ENCODE results near the gene CCR3.

CCR3 gene

DNA sequence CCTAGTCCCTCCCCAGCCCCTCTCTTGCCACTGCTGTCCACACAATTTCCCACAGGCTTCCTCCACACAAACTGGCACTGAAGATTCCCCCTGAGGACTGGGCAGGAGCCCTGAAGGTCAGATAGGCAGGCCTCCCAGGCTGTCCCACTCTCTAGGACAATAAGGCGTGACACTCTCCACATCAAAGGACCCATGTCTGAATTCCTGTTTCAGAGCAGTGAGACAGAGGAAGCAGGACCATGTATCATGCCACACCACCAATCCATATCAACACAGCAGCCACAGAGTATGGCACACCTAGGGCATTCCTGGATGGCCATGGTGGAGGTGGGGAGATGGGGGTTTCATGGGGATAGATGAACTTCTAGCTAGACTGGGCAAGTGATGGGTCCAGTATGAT, 20.3 kb upstream of the CCR3 start:
- no peak for DNase-seq

- DNase-seq, result no peak
These were observed 19.7 kb upstream of the CCR3 start for GRCh38 chr3:46222435-46223161.

DNA sequence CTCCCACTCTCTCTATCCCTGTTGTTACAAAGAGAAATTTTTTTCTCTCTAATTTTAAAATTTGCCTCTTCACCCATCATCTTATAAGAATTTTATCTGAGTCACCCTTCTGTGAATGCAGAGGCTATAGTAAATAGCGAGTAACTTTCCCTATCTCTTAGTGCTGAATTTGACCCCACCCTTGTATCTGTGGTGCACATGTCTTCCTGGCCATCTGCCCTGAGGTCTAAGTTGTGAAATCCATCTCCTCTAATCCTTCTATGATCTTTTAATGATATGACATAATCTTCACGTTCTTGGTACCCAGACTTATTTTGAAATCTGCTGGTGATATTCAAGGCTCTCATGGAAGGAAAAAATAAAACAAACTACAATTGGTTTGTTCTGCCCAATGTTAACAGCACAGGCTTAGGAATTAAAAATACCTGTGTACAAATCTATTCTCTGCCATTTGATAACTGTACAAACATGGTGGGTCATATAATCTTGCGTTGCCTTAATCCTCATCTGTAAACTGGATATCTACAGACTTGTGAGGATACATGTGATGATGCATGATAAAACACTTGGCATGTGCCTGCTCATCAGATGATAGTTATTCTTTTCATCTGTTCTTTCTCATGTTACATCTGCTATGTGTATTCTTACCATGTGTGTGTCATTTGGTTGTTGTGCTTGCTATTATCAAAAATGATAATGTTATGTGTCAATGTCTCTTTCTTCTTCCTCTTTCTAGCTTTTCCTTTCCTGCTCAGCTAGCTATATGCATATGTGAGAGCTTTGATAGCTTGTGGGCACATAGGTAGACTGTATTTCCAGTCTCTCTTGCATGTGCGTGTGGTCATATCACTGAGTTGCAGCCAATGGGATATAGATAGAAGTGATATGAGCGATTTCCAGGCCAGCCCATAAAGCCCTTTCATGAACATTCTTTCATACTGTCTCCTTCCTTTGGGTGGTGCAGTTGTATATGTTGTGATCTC, 13.7 kb upstream of the CCR3 start:
- DNase-seq, result no peak

- no peak for DNase-seq
These were observed 10.9 kb upstream of the CCR3 start for GRCh38 chr3:46231323-46231722.

DNA sequence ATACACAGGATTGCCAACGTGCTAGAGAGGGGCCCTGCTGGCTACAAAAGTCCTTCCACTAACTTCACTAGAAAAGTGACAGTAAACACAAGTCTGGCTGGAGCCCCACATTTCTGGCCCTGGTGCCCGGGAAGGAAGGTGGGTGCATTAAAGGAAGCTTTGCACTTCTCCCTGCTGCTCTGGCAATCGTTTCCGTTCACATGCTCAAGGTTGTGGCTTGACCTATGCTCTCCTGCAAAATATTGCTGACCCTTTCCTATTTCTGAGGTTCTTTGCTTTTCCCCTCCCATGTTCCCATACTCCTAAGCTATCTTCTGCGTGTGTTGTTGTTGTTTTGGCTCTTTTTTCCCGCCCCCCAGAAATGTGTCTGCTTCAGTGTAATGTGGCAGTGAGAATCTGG, 9.1 kb upstream of the CCR3 start:
- DNase-seq, result no peak

DNA sequence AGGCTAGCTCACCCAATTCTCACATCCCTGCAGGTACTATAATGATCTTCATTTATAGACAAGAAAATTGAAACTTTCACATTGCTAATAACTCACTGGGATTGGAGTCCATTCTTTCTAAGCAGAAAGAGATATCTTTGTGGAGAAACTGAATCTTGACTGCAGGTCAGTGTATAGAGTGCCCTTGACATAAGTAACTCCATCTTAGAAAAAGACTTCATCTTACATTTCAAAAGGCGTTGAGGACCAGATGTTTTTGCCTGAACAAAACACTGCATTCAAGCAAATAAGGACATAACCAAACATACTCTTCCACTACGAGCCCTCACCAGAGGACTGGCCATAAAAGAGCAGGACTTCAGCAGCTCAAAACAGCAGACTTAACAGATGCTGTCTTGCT, 6.8 kb upstream of the CCR3 start:
- DNase-seq, result no peak

DNA sequence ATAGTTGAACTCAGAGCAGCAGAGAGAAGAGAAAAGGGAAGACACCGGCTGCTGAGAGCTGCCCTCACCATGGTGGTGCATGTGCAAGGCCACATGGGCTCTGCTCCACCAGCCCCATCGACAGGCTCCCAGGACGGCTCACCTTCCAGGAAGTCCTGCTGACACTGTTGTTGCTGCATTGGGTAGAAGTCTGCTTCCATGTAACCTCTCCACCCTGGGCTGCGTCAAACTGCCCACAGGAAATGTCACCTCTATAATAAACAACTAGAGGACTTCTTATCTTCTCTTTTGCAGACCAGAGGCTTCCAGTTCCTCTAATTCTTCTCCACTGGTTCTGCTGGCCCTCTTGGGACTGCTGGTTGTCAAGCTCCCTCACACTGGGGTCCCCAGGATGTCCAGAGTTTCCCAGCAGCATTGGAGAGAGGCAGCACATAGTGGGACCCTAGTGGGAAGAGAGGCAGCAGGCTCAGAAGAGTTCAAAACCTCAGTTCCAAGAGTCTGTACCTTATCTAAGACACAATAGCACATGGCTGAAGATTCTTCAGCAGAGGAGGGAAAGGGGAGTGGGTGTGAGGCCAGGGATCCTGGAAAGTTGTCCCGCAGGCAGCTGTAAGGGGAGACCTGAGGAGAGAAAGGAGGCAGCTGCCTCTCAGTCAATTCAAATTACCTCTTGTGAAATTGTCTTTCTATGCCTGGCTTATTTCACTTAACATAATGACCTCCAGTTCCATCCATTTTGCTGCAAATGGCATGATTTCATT, 5.8 kb upstream of the CCR3 start:
- no peak for DNase-seq

DNA sequence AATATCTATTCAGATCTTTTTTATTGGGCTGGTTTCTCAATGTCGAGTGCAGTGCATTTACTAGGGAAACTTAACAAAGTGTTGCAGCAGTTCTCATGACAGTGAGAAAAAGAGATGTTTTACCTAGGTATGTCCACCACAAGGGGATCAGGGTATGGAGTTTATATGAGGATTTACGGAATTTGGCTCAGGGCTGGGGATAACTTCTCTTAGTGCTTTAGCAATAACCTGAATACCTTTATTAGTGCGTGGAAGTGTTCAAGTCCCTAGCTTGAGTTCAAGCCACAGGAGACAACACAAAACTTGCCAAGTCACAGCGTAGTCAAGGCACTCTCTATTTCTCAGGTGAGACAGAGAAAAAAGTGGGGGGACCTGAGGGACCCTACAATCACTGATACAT, 3.9 kb upstream of the CCR3 start:
- DNase-seq, result no peak

GRCh38 chr3:46239301-46239938, 2.8 kb upstream of the CCR3 start:
- no peak for DNase-seq

GRCh38 chr3:46239952-46240351, 2.3 kb upstream of the CCR3 start:
- no peak for DNase-seq

DNA sequence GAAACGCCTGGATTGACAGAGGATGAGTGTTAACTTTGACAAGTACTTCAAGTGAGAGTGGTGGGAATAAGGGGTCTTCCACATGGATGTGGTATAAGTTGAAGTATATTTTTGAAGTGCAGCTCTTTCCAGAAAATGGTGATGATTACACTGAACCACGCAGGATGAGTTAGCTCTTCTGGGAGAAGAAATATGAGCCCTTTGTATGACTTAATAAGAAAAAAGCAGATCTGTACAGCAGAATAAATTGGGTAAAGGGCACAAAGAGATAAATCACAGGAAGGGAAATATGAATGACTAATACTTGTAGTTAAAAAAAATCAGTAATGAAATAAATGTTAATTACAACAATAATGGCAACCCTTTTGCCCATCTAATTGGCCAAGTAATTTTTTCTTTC, 1.3 kb downstream of the CCR3 start:
- no peak for DNase-seq

- DNase-seq, result no peak
These were observed 2.9 kb downstream of the CCR3 start for GRCh38 chr3:46245146-46245545.

GRCh38 chr3:46252980-46253379, 10.7 kb downstream of the CCR3 start:
- no peak for DNase-seq

DNA sequence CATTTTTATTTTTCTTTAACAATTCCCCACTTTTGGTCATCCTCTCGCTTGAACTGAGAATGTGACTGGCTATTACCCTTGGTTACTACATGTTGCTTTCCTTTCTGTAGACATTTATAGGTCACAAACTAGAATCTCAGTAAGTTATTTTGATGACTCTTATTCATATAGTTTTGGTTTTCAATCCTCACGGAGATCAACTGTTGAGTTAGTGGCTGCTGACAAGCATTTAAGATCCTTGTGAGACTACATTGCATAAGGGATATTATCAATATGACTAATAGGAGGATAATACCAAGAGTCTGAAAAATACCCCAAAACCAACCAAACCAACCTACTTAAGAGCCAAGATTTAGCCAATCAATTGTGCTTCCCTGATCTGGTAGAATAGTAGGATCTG, 16.3 kb downstream of the CCR3 start:
- no peak for DNase-seq

- no peak for DNase-seq
These were observed 19.8 kb downstream of the CCR3 start for GRCh38 chr3:46261926-46262594.

DNA sequence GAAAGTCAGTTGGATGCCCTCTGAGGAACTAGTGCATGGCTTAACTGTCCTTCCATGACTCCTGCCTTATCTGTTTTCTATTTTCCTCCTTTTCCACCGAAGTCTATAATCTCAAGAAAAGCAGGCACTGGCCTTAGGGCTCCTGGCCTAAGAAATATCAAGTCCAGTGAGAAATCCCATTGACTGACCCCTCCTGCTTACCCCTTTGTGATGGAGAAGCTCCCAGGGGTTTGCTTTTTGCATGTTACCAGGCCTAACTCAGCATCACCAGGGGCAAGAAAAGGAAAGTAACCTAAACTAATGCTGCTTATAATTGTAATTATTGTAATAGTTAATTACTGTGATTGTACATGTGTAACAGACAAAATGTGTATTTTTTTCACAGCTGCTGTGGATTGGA, 21.7 kb downstream of the CCR3 start:
- no peak for DNase-seq

GRCh38 chr3:46266598-46266997, 24.3 kb downstream of the CCR3 start:
- no peak for DNase-seq

GRCh38 chr3:46269556-46269955, 27.3 kb downstream of the CCR3 start:
- no peak for DNase-seq

- no peak for DNase-seq
These were observed 28.2 kb downstream of the CCR3 start for GRCh38 chr3:46270474-46270873.

DNA sequence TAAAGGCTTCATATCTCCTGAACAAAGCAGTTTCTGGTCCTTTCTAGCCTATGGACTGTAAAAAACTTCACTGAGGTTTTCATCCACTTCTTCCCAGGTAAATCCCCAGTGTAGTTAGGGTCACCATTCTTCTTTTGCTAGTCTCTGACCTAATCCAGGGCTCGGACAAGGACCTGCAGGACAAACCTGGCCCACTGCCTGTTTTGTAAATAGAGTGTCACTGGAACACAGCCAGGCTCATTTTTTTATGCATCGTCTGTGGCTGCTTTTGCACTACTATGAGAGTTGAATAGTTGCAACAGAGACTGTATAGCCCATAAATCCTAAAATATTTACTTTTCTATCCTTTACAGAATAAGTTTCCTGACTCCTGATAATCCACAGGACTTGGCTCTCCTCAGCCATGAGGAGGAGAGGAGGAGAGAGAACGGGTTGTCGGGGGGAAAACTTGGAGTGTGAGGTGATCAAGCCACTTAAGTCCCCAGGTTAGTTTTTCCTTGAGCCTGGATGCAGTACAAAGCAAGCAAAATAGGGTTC, 29.0 kb downstream of the CCR3 start:
- DNase-seq, result no peak

DNA sequence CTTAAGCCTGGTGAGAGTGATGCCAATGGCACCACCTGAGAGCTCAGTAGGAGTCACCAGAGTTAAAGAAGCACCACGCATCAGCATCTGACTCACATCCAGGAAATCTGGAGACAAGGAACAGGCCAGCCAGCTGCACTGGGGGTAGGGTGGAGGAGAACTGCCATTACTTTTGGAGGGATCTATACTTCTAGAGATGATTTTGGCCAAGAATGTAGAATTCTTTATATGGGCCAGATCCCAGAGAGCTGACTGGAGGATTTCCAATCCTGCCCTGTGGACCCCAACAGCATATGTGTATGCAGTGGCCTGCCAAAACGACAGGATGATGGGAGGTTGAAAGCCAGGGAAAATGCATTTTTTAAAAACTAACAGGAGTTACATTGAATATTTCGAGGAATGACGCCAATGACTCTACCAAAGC, 29.8 kb downstream of the CCR3 start:
- DNase-seq, result no peak

DNA sequence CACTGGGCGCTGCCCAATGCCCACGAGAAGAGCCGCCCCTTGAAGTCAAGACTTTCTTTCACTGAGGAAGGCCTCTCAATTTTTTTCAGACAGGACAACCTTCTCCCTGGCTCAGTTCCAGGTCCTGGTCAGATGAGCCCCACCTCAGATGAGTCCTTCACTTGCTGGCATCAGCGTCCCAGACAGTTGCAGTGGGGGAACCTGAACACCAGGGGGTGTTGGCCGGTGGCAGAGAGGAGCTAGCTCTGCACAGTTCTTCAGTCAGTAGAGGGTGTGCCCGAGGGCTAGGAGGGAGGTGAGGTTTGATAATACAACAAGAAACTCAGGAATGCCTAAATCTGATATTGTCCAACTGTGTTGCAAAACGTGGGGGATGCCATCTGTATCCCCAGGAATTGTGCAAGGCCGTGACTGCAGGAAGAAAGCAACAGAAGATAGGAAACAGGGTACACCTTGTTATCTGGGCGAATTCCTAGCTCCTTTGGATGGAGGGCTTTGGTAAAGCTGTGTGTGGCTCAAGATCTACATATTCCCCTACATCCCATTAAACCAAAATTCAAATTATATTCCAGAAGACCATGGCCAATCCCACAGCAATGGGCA, 34.3 kb downstream of the CCR3 start:
- DNase-seq, result no peak

Measured in cortex of kidney (tissue), 1 donor.